Body of pancreas (tissue), 4 donors: Measurements from ENCODE around the gene CCDC201. TPM values are rescaled to one million over a fixed set of nuclear protein-coding genes. Genes with fewer than 3 reads are reported as not detected.
"Not testable (repeated sequence)": the region's sequence is repeated elsewhere in the genome, so short reads cannot be mapped to it uniquely, and the experiment has no call there.

Source experiments
- ATAC-seq: fragments of 150-250 bp; one replicate; pipeline ENCODE4 v1.9.1; 2016
- DNase-seq, 4 donors: peaks; one replicate each; pipeline ENCODE4 v3.0.0-alpha.2; 2019
- H3K27ac ChIP-seq, 4 donors: fragments of 200-600 bp; sonication (generic); 1 replicate in 3 of 4; 2 replicates in 1 of 4; pipeline versions ENCODE4 v1.5.1 to v1.6.1; 2016 to 2019; ENCODE audit warnings: mild to moderate bottlenecking in 1 of 4, mixed read lengths in 1 of 4, moderate library complexity in 1 of 4
- H3K27me3 ChIP-seq, 2 donors: fragments of 200-600 bp; sonication (generic); one replicate each; pipeline ENCODE4 v1.6.0; 2016; ENCODE audit warnings: mild to moderate bottlenecking in 1 of 2
- H3K36me3 ChIP-seq, 2 donors: fragments of 200-600 bp; sonication (generic); replicated peaks in 1 of 2; 2 replicates each; pipeline ENCODE4 v1.5.1; 2016; ENCODE audit warnings: low read depth in 2 of 2; ENCODE audit not compliant: insufficient read depth in 1 of 2
- H3K4me1 ChIP-seq: fragments of 200-600 bp; sonication (generic); one replicate; pipeline ENCODE4 v1.6.0; 2016
- H3K4me3 ChIP-seq, 2 donors: fragments of 200-600 bp; sonication (generic); 1 replicate in 1 of 2; 2 replicates in 1 of 2; pipeline ENCODE4 v1.5.1; 2016 to 2019
- H3K9me3 ChIP-seq, 3 donors: fragments of 200-600 bp; sonication (generic); 1 replicate in 2 of 3; 2 replicates in 1 of 3; pipeline ENCODE4 v1.5.1; 2016
- CTCF ChIP-seq, 7 experiments: fragments of 450-650 bp in 4 of 7; fragments of 200-600 bp in 3 of 7; sonication (generic) in 3 of 7; IDR thresholded peaks; one replicate each; pipeline ENCODE4 v1.5.1; 2016 to 2019; ENCODE audit warnings: antibody characterized with exemption in 7 of 7
- POLR2A ChIP-seq, 3 donors: fragments of 450-650 bp; IDR thresholded peaks; one replicate each; pipeline ENCODE4 v1.6.1; 2016; ENCODE audit warnings: antibody characterized with exemption in 3 of 3, mild to moderate bottlenecking in 2 of 3
- WGBS, 2 donors: methylation state at CpG; one replicate each; pipeline ENCODE4 v1.1.5; 2017; 5-methylcytosine and 5-hydroxymethylcytosine counted together
- intact Hi-C: fragments of 100-400 bp; cut with DNase I; formaldehyde crosslinking; loops from one replicate; pipeline ENCODE4 v1.15.1; 2023
- total RNA-seq, 2 donors: library from RNA; depleted of rRNA; stranded (reverse); fragments of >200 nt; gene quantifications; one replicate each; pipeline ENCODE4 v1.1.0, GENCODE V29; 2016

The CCDC201 gene
- total RNA-seq, 2 donors from 2014 or later, result not detected

- H3K36me3 ChIP-seq, H3K4me3 ChIP-seq, H3K27me3 ChIP-seq, DNase-seq, H3K9me3 ChIP-seq, intact Hi-C loops, H3K4me1 ChIP-seq, ATAC-seq, H3K27ac ChIP-seq: not testable (repeated sequence)
- 83 to 85% methylated on average over 12 of the region's 12 CpGs for WGBS, 2 donors
Observed at GRCh38 chr7:45829846-45830245, 43.0 kb downstream of the CCDC201 start.

DNA sequence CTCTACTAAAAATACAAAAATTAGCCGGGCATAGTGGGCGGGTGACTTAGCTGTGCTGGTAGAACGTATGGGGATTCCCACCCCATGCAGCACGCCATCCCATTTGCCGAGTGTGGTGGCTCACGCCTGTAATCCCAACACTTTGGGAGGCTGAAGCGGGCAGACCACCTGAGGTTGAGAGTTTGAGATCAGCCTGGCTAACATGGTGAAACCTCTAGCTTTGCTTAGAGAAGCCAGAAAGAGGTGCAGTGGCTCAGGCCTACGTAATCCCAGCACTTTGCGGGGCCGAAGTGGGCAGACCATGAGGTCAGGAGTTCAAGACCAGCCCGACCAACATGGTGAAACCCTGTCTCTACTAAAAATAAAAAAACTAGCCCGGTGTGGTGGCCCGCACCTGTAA is 45.2 kb downstream of the CCDC201 start:
- DNase-seq, H3K9me3 ChIP-seq, H3K27ac ChIP-seq, H3K27me3 ChIP-seq, H3K36me3 ChIP-seq, ATAC-seq, H3K4me1 ChIP-seq, H3K4me3 ChIP-seq, intact Hi-C loops: not testable (repeated sequence)
- WGBS, 2 donors, result 84 to 92% methylated on average over 6 to 11 of the region's 13 CpGs

- WGBS, 2 donors, result 80 to 89% methylated on average over 3 of the region's 3 CpGs
- H3K9me3 ChIP-seq, H3K27me3 ChIP-seq, ATAC-seq, H3K27ac ChIP-seq, DNase-seq, intact Hi-C loops, H3K4me1 ChIP-seq, H3K36me3 ChIP-seq, H3K4me3 ChIP-seq: not testable (repeated sequence)
Observed at GRCh38 chr7:45826550-45826949, 46.3 kb downstream of the CCDC201 start.

DNA sequence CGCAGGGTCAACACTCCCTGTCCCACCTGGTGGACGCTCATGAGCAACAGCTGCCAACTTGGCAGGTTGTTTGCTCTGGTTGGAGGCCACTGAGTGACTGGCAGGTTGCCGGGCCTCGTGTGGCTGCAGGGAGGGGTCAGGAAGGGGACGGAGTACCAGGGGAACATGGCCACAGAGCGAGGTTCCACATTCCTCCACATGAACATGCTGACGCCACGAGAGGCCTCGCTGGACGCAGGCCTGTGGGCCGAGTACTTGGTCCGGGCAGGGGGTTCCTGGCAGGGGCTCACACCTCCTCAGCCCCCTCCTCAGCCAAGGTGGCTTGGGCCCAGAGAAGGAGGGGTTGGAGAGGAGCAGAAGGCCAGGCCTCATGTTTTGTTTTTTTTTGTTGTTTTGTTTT is 54.1 kb downstream of the CCDC201 start:
- H3K27ac ChIP-seq, H3K27me3 ChIP-seq, H3K9me3 ChIP-seq, H3K4me1 ChIP-seq, H3K36me3 ChIP-seq, ATAC-seq, H3K4me3 ChIP-seq, intact Hi-C loops, DNase-seq: not testable (repeated sequence)
- WGBS, 2 donors, result 81 to 86% methylated on average over 9 to 12 of the region's 12 CpGs

DNA sequence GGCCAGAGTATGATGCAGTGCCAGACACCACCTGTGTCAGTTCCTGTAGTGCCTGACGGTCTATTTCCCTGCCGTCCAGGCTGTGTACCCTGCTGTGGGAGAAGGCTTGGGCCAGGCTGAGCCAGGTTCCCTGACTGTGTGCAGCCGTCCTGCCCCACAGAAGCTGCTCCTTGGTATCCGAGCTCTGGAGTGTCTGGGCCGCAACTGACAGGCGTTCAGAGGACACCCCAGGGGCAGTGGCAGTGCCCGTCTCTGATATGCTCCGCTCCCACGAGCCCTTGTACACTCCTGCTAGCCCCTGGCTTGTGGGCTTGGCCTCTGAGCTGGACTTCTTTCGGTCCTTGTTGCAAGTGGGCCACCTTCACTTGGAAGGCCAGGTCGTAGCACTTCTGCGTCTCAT is 55.0 kb downstream of the CCDC201 start:
- H3K4me3 ChIP-seq, H3K9me3 ChIP-seq, H3K36me3 ChIP-seq, ATAC-seq, H3K27ac ChIP-seq, intact Hi-C loops, H3K27me3 ChIP-seq, H3K4me1 ChIP-seq: not testable (repeated sequence)
- 95% methylated on average over 8 of the region's 12 CpGs; no CpG with 5 or more reads in 1 of the 2 donors for WGBS, 2 donors
- peak in 1 of 4 donors; percentile 14 for DNase-seq

DNA sequence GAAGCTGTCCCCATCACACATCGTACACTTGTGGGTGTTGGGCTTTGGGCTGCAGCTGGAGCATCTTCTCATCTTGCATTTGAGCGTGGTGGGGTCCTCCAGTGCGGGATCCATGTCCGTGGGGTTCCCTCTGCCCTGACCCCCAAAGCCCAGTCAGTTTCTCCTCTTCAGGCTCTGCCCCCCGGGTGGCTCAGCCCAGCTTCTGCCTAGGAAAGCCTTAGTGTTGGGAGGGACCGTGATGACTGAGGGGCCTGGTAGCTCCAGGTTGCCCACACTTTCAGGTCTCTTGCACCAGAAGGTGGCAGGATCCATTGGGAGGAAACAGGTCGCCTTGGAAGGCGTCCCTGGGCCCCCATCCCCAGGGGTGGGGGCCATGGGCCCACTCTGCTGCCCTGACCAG is 55.9 kb downstream of the CCDC201 start:
- H3K4me1 ChIP-seq, H3K36me3 ChIP-seq, H3K4me3 ChIP-seq, H3K27me3 ChIP-seq, H3K27ac ChIP-seq, DNase-seq, H3K9me3 ChIP-seq, intact Hi-C loops, ATAC-seq: not testable (repeated sequence)
- WGBS, 2 donors, result 93% methylated on average over 2 of the region's 8 CpGs; no CpG with 5 or more reads in 1 of the 2 donors

GRCh38 chr7:45814216-45815118 is 58.4 kb downstream of the CCDC201 start:
- 92 to 93% methylated on average over 22 to 36 of the region's 37 CpGs for WGBS, 2 donors
- H3K27me3 ChIP-seq, intact Hi-C loops, H3K9me3 ChIP-seq, H3K36me3 ChIP-seq, DNase-seq, H3K27ac ChIP-seq, H3K4me3 ChIP-seq, H3K4me1 ChIP-seq, ATAC-seq: not testable (repeated sequence)

GRCh38 chr7:45813771-45814170 is 59.1 kb downstream of the CCDC201 start:
- intact Hi-C loops, H3K4me1 ChIP-seq, ATAC-seq, DNase-seq, H3K36me3 ChIP-seq, H3K9me3 ChIP-seq, H3K27ac ChIP-seq, H3K27me3 ChIP-seq, H3K4me3 ChIP-seq: not testable (repeated sequence)
- WGBS, 2 donors, result 86 to 94% methylated on average over 11 to 16 of the region's 18 CpGs

GRCh38 chr7:45812946-45813345 is 59.9 kb downstream of the CCDC201 start:
- ATAC-seq (no peak), DNase-seq (no peak)
- Histone ChIP-seq H3K4me1 (no peaks in the 10 kb centered on the region), H3K9me3 (no peaks in the 10 kb centered on the region), H3K36me3 (no peaks in the 10 kb centered on the region), H3K27me3 (no peaks in the 10 kb centered on the region), H3K4me3 (no peak overlapping the region), H3K27ac (no peak overlapping the region)
- WGBS, 2 donors, result 93 to 97% methylated on average over 9 to 24 of the region's 24 CpGs
- intact Hi-C loops, result no loop called here
- no peak for TF ChIP-seq CTCF (IDR thresholded peaks at IDR 0.05)
- TF ChIP-seq POLR2A (IDR thresholded peaks at IDR 0.05), result no peak

DNA sequence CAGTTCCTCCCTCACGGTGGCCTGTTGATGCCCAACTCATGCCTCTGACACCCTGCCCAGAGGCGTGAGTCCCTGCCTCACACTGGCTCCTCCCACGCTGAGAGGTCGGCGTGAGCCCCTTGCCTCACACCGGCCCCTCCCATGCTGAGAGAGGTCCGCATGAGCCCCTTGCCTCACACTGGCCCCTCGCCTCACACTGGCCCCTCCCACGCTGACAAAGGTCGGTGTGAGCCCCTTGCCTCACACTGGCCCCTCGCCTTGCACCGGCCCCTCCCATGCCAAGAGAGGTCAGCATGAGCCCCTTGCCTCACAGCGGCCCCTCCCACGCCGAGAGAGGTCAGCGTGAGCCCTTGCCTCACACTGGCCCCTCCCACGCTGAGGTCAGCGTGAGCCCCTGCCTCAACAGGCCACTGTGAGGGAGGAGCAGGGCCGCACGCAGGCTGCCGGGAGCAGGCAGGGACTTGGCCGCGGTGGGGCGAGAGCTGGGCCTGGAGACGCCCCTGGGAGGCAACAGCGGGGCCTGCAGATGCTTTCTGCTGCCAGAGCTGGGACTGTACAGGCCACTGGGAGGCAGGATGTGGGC is 61.1 kb downstream of the CCDC201 start:
- intact Hi-C loops, result not testable (repeated sequence)

More for the DNA sequence above, 61.1 kb downstream of the CCDC201 start:
- DNase-seq, H3K4me3 ChIP-seq, H3K27me3 ChIP-seq, H3K36me3 ChIP-seq, H3K4me1 ChIP-seq, H3K9me3 ChIP-seq, H3K27ac ChIP-seq, ATAC-seq: not testable (repeated sequence)
- 84 to 92% methylated on average over 15 to 24 of the region's 26 CpGs for WGBS, 2 donors
